GOT3 (cell line): Measurements from ENCODE around the gene CATSPER2.
"Not testable (repeated sequence)": the region's sequence is repeated elsewhere in the genome, so short reads cannot be mapped to it uniquely, and the experiment has no call there.

Experiments used
- DNase-seq: peaks from one replicate; lab custom pipeline; 2025; ENCODE audit warnings: mixed read lengths; lab: John Stamatoyannopoulos, UW

CATSPER2 gene

DNA sequence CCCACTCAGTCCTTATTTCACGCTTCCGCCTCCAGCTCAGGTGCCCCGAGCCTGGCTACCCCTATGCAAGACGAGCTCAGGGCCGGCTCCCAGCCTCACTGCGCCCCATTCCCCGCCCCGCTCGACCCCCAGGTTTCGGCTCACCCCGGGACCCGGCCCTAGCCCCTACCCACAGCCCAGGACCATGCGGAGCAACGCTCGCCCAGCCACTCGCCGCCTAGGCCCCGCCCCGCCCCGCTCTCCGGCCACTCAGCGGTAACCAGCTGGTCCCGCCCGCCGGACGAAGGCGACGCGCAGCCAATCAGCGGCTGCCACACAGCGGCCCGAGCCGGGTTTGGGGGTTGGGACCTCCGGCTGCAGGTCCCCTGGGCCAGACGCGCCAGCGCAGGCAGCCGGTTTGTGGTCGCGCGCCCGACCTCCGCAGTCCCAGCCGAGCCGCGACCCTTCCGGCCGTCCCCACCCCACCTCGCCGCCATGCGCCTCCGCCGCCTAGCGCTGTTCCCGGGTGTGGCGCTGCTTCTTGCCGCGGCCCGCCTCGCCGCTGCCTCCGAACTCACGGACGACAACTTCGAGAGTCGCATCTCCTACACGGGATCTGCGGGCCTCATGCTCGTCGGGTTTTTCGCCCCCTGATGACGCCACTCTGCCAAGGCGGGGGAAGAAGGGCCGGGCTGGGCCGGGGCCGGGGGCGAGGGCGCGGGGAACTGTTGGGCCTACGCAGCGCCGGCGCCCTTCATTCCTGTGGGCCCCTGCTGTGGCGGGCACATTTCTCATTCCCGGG is at the start of gene CATSPER2:
TSS of gene CATSPER2 (minus strand) at position 196 of the 781 bp plus-strand sequence. CDS start 783 bp downstream, outside the sequence.
- no peak for DNase-seq

DNA sequence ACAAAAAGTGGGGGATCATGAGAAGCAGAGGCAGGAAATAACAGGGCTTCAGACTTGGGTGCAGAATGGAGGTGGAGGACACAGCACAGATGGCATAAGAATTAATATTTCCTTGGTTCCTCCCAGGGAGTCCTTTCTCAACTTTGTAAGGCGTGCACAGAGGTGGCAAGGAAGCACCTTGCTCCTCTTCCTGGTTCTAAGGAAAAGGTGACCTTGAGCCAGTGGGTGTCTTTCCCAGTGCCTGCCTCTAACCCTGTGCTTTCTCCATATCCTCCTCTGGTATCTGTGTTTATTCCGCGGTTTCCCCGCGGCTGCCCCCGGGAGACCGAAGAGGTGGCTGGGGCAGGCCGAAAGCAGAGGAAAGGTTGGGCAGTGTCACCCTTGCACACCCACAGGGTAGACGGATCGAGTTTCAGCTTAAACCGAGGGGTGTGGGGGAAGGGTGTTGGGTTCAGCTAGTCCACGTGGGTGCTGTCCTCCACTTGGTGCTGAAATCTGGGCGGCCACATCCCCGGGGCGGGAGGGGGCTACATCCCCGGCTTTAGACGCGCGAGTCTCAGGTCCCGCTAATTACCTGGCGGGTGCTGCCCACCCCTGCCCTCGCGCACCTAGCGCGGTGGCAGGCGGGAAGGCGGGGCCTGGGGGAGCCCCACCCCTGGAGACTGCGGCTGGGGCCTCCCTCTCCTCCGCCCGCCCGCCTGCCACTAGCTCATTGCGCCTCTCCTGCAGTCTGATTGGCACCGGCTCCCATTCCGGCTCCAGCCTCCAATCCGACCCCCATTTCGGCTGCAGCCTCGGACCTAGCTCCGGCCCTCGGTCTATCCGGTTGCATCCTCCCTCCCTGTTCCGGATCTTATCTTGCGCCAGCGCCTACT is 44.7 kb upstream of the CATSPER2 start, which contains the start of gene CKMT1A:
TSS of gene CKMT1A (plus strand) at position 712 of the 875 bp plus-strand sequence. CDS start 192 bp downstream, outside the sequence.
- not testable (repeated sequence) for DNase-seq

DNA sequence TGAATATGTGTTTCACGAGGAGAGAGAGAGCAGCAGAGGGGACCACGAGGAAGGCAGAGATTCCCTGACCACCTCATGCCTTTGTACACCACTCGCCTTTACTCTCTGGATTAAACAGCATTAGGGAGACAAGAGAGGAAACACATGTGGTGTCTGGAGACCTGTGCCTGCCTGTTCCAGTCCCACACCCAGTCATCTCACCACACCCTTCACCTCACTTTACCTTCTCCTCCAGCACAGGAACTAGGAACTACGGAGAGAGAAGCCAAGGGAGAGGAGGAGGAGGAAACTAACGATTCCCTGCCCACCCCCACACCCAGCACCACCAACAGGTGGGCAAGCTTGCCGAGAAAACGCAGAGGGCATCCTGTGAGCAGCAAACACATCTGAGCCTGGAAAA is 44.0 kb upstream of the CATSPER2 start:
- DNase-seq: not testable (repeated sequence)

DNA sequence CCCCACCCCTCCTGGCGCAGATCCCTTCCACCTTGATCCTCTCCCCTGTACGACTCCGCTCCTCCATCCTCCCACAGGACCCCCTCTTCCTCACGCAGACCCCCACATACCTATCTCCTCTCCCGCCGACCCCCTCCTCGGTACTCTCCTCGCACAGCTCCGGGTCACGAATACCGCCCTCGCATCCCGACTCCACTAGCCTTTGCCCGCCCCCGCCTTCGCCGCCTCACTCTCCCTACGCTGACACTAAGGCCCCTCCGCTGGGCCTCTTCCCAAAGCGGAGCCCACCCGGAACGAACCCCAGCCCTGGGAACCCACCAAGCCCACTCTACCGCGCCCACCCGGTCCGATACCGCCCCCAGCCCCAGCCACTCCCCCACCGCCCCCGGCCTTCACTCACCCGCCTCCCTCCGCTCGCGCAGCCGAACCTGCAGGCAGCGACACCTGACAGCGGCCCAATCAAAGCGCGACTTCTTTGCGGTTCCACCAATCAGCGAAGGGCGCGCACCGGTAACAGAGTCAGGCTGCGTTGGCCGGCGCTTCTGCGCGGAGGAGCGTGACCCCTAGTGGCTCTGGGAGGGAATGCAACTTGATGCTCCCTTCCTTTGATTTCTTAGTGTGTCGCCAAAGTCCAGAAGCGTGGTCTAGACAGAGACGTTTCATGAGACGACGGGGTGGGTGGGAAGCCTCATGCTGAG is 41.1 kb upstream of the CATSPER2 start:
- not testable (repeated sequence) for DNase-seq

DNA sequence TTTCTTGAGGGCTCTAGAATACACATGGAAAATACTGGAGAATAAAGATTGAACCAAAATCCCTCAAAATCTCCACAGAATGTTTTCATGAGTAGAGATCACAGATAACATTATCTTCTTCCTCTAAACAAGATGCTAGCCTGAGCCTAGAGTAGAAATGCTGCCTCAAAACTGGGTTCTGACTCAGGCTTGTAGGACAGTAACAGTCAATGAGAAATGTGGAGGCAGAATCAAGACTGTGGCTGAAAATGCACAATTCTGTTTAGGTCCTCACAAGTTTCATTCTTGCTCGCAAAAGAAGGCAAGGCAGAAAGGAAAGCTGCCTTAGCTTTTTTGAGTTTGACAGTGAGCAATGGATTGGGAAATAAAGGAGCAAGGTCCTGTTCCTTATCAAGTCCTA is 25.5 kb upstream of the CATSPER2 start:
- not testable (repeated sequence) for DNase-seq

DNA sequence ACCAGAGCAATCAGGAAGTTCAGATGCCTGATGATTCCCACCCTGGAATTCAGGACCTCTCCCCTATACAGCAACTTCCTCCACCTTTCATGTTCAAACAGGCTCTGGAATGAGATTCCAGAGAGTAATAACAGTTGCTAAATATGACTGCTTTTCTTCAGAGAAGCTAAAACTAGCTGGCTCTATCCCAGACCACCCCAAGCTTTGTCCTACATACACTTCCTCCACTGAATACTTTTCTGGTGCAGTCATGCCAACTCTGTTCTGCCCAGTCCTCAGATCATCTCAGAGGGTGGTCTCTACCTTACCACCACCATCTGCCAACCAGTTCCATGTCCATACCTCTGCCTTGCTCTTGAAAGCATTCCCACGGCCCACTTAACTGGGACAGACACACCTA is 17.5 kb upstream of the CATSPER2 start:
- not testable (repeated sequence) for DNase-seq

DNA sequence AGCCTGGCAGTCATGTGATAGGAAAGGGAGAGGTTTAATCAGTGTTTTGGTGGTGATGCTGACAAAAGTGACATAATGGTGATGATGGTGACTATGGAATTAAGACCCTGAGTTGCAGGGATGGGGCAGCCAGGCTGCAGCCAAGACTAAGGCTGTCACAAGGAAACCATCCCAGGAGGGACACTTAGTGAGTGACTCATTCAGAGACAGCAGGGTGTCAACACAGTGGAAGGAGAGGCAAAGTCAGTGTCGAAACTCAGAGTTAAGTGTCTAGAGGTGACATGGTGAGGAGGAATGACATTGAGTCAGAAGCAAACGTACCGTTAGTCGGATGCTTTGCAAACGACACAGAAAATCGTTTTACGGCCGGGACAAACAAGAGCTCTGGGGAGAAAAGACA is 14.7 kb upstream of the CATSPER2 start:
- not testable (repeated sequence) for DNase-seq

DNA sequence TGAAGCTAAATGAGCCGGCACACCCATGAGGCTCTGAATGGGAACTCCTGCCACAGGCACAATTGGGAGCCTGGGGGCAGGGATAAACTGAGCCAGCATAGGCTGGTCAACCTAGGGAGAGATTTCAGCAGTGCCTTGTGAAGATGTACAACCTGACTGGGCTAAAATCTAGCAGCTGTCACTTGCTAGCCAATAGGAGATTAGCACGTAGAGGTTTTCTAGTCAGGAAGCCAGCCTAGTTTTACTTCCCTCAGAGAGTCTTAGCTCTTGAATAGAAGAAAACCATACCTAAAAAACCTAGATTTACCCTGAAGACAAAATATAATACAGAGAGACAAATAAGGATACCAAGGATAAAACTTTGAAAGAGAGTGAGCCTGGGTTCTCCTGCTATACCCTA is 13.6 kb upstream of the CATSPER2 start:
- DNase-seq: not testable (repeated sequence)

DNA sequence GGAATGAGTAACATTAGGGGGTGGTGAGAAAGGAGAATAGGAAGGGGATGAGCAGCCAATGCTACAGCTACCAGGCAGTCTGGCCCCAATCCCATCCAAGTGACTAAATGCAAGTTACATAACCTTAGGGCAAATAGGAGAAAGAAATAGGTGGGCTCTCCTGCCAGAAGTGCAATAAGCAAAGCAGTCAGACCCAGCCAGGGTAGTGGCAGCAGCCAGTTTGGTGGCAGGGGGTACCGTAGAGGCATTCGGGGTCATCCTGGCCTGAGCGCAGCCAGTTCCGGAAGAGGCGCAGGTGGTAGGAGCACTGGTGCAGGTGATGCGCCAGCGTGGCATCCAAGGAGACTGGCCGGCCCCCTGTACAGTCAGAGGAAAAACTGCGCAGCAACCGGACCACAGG is 11.1 kb upstream of the CATSPER2 start:
- DNase-seq: not testable (repeated sequence)

DNA sequence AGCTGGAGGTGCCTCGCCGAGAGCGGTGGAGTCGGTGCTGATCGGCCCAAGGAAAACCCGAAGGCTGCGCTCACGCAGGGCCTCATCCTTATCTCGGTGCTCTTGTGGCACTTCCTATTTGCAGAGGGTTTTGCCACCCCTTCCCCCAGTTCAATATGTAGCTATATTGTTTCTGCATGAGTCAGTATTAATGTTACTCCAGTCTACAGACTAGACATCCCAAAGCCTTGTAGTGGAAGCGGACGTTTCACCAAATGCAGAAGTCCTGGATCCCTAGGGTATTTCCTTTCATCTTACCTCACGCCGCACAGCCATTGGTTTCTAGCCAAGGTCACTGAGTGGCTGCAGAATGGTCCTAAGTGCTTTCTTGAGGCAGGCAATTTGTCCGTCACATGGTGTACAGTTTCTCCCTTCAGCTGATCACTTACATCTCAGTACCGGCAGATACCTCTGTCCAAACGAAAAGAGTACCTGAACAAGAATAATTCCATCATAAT is 834 bp upstream of the CATSPER2 start:
- DNase-seq: not testable (repeated sequence)

DNA sequence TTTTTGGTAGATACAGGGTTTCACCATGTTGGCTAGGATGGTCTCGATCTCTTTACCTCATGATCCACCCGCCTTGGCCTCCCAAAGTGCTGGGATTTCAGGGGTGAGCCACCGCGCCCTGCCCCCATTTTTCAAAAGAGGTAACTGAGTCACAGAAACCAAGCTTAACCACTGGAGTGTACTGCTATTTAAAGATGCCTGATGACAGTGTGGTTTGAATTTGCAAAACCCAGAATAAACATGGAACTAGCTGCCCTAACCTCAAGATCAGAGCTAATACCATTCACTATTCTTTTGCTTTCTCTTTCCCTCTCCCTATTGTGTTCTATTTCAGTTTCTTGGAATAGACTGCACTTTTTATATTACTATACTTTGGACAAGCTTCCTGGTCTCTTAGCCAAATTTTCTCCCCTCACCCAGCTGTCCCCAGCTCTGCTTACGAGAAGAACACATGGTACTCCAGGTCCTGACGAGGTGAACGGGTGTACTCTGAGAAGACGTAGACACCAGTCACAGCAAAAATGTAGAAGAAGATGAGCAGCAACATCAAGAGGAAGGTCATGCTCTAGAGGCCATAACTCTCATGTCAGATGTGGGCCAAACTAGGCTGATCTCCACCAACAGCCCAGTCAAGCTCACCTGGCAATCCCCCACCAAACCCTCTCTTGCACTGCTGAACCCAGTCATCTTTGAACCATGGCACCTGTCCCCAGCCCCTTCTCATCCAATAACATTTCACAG is 10.0 kb downstream of the CATSPER2 start:
- DNase-seq: not testable (repeated sequence)

DNA sequence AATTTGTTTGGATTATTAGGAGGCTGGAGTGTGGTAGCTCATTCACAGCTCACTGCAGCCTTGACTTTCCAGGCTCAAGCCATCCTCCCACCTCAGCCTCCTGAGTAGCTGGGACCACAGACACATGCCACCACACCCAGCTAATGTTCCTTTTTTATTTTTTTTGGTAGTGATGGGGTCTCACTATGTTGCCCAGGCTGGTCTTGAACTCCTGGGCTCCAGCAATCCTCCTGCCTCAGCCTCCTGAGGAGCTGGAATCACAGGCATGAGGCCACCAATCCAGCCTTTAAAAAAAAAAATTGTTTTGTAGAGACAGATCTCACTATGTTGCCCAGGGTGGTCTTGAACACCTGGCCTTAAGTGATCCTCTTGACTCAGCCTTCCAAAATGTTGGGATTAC is 21.7 kb downstream of the CATSPER2 start:
- not testable (repeated sequence) for DNase-seq

DNA sequence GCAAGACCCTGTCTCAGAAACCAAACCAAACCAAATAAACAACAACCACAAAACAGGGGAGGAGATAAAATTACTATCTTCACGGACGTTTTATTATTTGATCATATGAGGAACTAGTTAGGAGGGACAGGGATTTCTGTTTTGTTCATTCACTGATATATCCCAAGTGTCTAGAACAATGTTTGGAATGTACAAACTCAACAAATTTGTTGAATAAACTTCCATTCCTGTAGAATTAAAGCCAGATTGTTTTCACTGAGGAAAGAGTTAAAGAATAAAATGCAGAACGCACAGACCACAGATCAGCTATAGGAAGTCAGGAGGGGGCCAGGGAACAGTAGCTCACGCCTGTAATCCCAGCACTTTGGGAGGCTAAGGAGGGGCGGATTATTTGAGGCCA is 23.5 kb downstream of the CATSPER2 start:
- DNase-seq: no peak

DNA sequence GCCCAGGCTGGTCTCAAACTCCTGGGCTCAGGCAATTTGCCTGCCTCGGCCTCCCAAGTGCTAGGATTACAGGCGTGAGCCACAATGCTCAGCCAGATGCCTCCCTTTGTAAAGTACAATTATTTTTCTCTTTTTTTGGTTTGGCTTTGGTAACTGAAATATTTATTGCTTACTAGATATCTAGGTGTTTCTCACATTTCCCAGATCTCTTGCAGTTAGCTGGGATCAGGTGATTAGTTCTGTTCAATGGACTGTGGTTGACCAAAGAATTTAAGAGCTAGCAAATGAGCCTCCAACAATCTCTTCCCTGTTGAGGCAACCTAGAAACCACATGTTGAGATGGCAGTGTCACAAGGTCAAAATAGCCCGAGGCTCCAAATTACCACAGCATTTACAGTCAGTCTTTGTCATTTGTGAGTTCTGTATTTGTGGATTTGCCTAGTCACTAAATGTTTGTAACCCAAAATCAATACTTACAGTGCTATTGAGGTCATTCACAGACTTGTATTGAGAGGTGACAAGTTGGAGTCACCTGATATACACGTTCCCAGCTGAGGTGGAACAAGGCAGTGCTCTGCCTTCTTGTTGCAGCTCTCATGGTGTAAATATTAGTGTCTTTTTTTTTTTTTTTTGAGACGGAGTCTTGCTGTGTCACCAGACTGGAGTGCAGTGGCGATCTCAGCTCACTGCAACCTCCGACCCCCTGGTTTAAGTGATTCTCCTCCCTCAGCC is 26.4 kb downstream of the CATSPER2 start:
- not testable (repeated sequence) for DNase-seq

DNA sequence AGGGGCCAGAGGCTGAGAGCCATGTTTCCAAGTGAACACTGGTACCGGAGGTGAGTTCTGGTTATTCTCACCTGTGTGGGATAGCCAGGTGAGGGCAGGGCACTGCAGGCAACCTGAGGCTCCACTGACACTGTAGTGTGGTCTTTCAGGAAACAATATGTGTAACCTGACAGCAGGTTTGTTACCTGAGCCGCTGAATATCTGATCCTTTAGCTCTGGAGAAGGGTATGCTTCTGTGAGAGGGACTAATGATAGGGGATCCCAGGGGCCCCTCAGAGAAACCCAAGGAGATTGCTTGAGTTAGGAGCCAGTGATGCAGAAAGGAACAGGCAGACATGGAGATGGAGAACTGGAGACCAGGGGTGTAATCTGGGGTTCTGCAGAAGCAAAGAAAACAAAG is 29.9 kb downstream of the CATSPER2 start, which contains the start of gene STRC:
TSS of gene STRC (minus strand) at position 101 of the 400 bp plus-strand sequence. CDS start at position 23, 78 bp downstream.
- not testable (repeated sequence) for DNase-seq

DNA sequence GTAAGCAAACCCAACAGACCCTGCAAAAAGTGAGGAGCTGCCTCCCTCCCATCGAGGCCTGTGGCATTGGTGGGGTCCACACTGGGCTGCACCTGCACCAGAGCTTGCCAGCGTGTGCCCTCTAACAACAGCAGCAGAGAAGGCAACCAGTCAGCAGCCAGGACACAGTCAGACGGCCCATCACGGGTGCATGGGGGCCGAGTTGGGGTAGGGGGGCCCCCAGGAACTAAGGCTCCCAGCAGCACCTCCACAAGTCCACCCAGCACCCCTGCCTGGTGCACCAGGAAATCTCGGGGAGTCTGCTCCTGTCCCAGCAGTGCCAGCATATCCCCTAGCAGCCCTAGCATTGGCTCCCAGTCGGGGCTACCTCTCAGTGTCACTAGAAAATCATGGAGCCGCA is 30.9 kb downstream of the CATSPER2 start:
- not testable (repeated sequence) for DNase-seq

DNA sequence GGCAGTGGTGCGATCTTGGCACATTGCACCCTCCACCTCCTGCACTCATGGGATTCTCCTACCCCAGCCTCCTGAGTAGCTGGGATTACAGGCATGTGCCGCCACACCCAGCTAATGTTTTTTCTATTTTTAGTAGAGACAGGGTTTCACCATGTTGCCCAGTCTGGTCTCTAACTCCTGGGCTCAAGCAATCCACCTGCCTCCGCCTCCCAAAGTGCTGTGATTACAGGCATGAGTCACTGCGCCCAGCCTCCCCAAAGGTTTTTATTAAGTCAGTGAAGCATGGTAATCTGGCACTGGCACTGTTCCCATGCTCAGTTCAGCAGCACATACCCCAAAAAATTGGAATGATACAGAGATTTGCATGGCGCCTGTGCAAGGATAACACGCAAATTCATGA is 46.4 kb downstream of the CATSPER2 start:
- DNase-seq: not testable (repeated sequence)

DNA sequence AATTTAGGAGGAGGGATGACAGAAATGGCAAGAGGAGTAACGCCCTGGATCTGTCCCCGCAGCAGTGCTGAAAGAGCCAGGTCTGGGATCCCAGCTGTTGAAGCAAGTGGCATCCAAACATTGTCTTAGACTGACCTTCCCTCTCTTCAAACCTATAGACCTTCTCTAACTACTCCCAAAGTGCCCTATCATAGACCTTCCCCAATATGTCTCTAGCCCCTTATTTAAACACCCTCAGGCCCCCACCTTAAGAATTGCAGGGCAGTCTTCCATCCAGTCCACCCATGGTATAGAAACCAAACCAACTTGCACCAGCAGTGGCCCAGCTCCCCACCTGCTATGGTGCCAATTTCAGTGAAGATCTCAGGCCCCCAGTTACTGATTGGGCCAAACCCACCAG is 48.4 kb downstream of the CATSPER2 start:
- DNase-seq: not testable (repeated sequence)

DNA sequence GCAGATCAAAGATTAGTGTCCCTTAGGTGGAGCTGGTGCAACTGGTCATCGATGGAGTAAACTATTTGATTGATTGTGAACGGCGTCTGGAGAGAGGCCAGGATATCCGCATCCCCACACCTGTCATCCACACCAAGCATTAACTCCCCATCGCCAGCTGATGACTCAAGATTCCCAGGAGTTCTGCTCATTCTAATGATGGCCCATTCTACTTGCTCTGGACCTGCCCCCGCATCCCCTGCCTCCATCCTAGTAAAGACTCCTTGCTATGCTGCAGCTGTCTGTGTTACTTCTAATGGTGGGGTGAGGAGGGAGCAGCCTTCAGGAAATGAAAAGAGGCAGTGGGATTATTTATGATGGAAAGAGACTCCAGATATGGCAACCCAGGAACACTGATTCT is 49.5 kb downstream of the CATSPER2 start:
- not testable (repeated sequence) for DNase-seq
